HG02642 (cell line): ENCODE data around the gene TBC1D12.
"Not testable (repeated sequence)": the region's sequence is repeated elsewhere in the genome, so short reads cannot be mapped to it uniquely, and the experiment has no call there.

Experiments used
- ATAC-seq: cut with Tn5 transposase; IDR thresholded peaks from one replicate; pipeline ENCODE4 v1.9.1; 2021; ENCODE audit warnings: mild to moderate bottlenecking; ENCODE audit not compliant: unreplicated experiment, poor library complexity

Gene TBC1D12

GRCh38 chr10:94402204-94402842, at the start of gene TBC1D12:
Gene TBC1D12 (plus strand): TSS chr10:94402541. CDS start chr10:94402614, 73 bp downstream.
- ATAC-seq: peak; percentile 75

- no peak for ATAC-seq
Measured at GRCh38 chr10:94353336-94353735, 49.0 kb upstream of the TBC1D12 start.

GRCh38 chr10:94355841-94356240, 46.5 kb upstream of the TBC1D12 start:
- ATAC-seq: no peak

GRCh38 chr10:94357193-94357592, 45.1 kb upstream of the TBC1D12 start:
- no peak for ATAC-seq

- no peak for ATAC-seq
Measured at GRCh38 chr10:94358480-94358879, 43.9 kb upstream of the TBC1D12 start.

GRCh38 chr10:94361171-94361794, 41.1 kb upstream of the TBC1D12 start:
- no peak for ATAC-seq

- ATAC-seq: peak; percentile 100
Measured at GRCh38 chr10:94362360-94363250, 39.7 kb upstream of the TBC1D12 start, which contains the start of gene NOC3L. Gene NOC3L (minus strand): TSS chr10:94362939. CDS start chr10:94362838, 101 bp downstream.

- ATAC-seq: peak; percentile 22
Measured at GRCh38 chr10:94363251-94363565, 39.1 kb upstream of the TBC1D12 start.

GRCh38 chr10:94364482-94364881, 37.9 kb upstream of the TBC1D12 start:
- ATAC-seq: no peak

GRCh38 chr10:94366382-94366781, 36.0 kb upstream of the TBC1D12 start:
- no peak for ATAC-seq

GRCh38 chr10:94370501-94370900, 31.8 kb upstream of the TBC1D12 start:
- ATAC-seq: no peak

GRCh38 chr10:94375374-94375773, 27.0 kb upstream of the TBC1D12 start:
- no peak for ATAC-seq

GRCh38 chr10:94376865-94377264, 25.5 kb upstream of the TBC1D12 start:
- no peak for ATAC-seq

- ATAC-seq: no peak
Measured at GRCh38 chr10:94383530-94383929, 18.8 kb upstream of the TBC1D12 start.

GRCh38 chr10:94385733-94386132, 16.6 kb upstream of the TBC1D12 start:
- not testable (repeated sequence) for ATAC-seq

- ATAC-seq: not testable (repeated sequence)
Measured at GRCh38 chr10:94392117-94392516, 10.2 kb upstream of the TBC1D12 start.

- ATAC-seq: no peak
Measured at GRCh38 chr10:94397549-94398370, 4.6 kb upstream of the TBC1D12 start.

- ATAC-seq: no peak
Measured at GRCh38 chr10:94398762-94399161, 3.6 kb upstream of the TBC1D12 start.

- peak; percentile 28 for ATAC-seq
Measured at GRCh38 chr10:94402843-94403379, 570 bp downstream of the TBC1D12 start.
